Fibroblast of skin of scalp (primary cell): ENCODE data around the gene TAS2R41. TPM values are rescaled to one million over a fixed set of nuclear protein-coding genes. Genes with fewer than 3 reads are reported as not detected.
A peak's percentile ranks its signal among the peaks of the same experiment; 100 is the strongest.

ENCODE experiments used
- DNase-seq: peaks from one replicate; pipeline ENCODE4 v3.0.0-alpha.2; 2013
- polyA plus RNA-seq, 2 experiments: library from polyadenylated mRNA; unstranded; fragments of 120-200 nt; gene quantifications; one replicate each; pipeline ENCODE4 v1.2.1, GENCODE V29; 2013; ENCODE audit not compliant: insufficient read length in 2 of 2

TAS2R41 gene
- polyA plus RNA-seq (2013, experiment 1 of 2; ENCODE audit: insufficient read length): not detected
- not detected for polyA plus RNA-seq (2013, experiment 2 of 2; ENCODE audit: insufficient read length)

GRCh38 chr7:143477501-143478150 is at the start of gene TAS2R41:
TSS of gene TAS2R41 (plus strand) at chr7:143477873. CDS start at chr7:143477873, 0 bp downstream.
- DNase-seq: no peak

GRCh38 chr7:143429770-143430698 is 47.6 kb upstream of the TAS2R41 start:
- DNase-seq: peak; percentile 36

- DNase-seq: no peak
These were observed 46.6 kb upstream of the TAS2R41 start for GRCh38 chr7:143431109-143431508.

- DNase-seq: no peak
These were observed 43.9 kb upstream of the TAS2R41 start for GRCh38 chr7:143433759-143434158.

GRCh38 chr7:143434660-143435059 is 43.0 kb upstream of the TAS2R41 start:
- DNase-seq: peak; percentile 23

- no peak for DNase-seq
These were observed 42.4 kb upstream of the TAS2R41 start for GRCh38 chr7:143435266-143435665.

GRCh38 chr7:143436325-143436946 is 41.2 kb upstream of the TAS2R41 start:
- no peak for DNase-seq

- DNase-seq: no peak
These were observed 40.1 kb upstream of the TAS2R41 start for GRCh38 chr7:143437578-143437977.

GRCh38 chr7:143439866-143440265 is 37.8 kb upstream of the TAS2R41 start:
- no peak for DNase-seq

- DNase-seq: no peak
These were observed 34.5 kb upstream of the TAS2R41 start, which contains the start of gene TAS2R60 for GRCh38 chr7:143443153-143443552. TSS of gene TAS2R60 (plus strand) at chr7:143443453. CDS start at chr7:143443453, 0 bp downstream.

GRCh38 chr7:143444063-143444782 is 33.5 kb upstream of the TAS2R41 start:
- DNase-seq: no peak

GRCh38 chr7:143444785-143445184 is 32.9 kb upstream of the TAS2R41 start:
- DNase-seq: no peak

- DNase-seq: no peak
These were observed 30.2 kb upstream of the TAS2R41 start for GRCh38 chr7:143447466-143447865.

GRCh38 chr7:143448429-143448828 is 29.2 kb upstream of the TAS2R41 start:
- no peak for DNase-seq

GRCh38 chr7:143449793-143450192 is 27.9 kb upstream of the TAS2R41 start:
- DNase-seq: no peak

- DNase-seq: no peak
These were observed 26.6 kb upstream of the TAS2R41 start for GRCh38 chr7:143451122-143451521.

- no peak for DNase-seq
These were observed 25.9 kb upstream of the TAS2R41 start for GRCh38 chr7:143451746-143452145.

- DNase-seq: no peak
These were observed 25.2 kb upstream of the TAS2R41 start for GRCh38 chr7:143452495-143452894.

GRCh38 chr7:143454091-143454680 is 23.5 kb upstream of the TAS2R41 start:
- DNase-seq: peak; percentile 75

GRCh38 chr7:143455491-143455890 is 22.2 kb upstream of the TAS2R41 start:
- DNase-seq: no peak

GRCh38 chr7:143455942-143456341 is 21.7 kb upstream of the TAS2R41 start:
- DNase-seq: no peak
